Heart left ventricle (tissue), 16 donors: ENCODE measurements around the gene TIMM9. TPM values are rescaled to one million over a fixed set of nuclear protein-coding genes. Genes with fewer than 3 reads are reported as not detected.

ENCODE experiments used
- ATAC-seq, 4 donors: fragments of 200-7000 bp; cut with Tn5 transposase; one replicate each; pipeline ENCODE4 v1.9.1; 2020 to 2022; ENCODE audit warnings: moderate library complexity in 4 of 4, mild to moderate bottlenecking in 3 of 4, moderate number of reproducible peaks in 1 of 4
- DNase-seq, 5 donors: peaks; one replicate each; pipeline ENCODE4 v3.0.0-alpha.2; 2020
- H3K27ac ChIP-seq, 12 donors: fragments of 200-600 bp; sonication (generic) in 4 of 12; one replicate each; pipeline versions ENCODE4 v1.5.0 to v1.8.0; 2016 to 2022; ENCODE audit warnings: mild to moderate bottlenecking in 2 of 12
- H3K27me3 ChIP-seq, 9 donors: fragments of 200-600 bp; sonication (generic) in 2 of 9; one replicate each; pipeline versions ENCODE4 v1.5.1 to v1.8.0; 2016 to 2022; ENCODE audit warnings: mild to moderate bottlenecking in 3 of 9
- H3K36me3 ChIP-seq, 9 donors: fragments of 200-600 bp; sonication (generic) in 2 of 9; one replicate each; pipeline versions ENCODE4 v1.5.0 to v1.8.0; 2018 to 2022; ENCODE audit warnings: mild to moderate bottlenecking in 2 of 9
- H3K4me1 ChIP-seq, 12 donors: fragments of 200-600 bp; sonication (generic) in 4 of 12; one replicate each; pipeline versions ENCODE4 v1.5.0 to v1.8.0; 2016 to 2022; ENCODE audit warnings: mild to moderate bottlenecking in 3 of 12
- H3K4me3 ChIP-seq, 12 donors: fragments of 200-600 bp; sonication (generic) in 4 of 12; one replicate each; pipeline versions ENCODE4 v1.5.0 to v1.8.0; 2017 to 2022; ENCODE audit warnings: mild to moderate bottlenecking in 9 of 12, moderate library complexity in 4 of 12
- H3K9me3 ChIP-seq, 12 donors: fragments of 200-600 bp; sonication (generic) in 4 of 12; one replicate each; pipeline versions ENCODE4 v1.5.0 to v1.8.0; 2016 to 2022; ENCODE audit warnings: mild to moderate bottlenecking in 1 of 12
- CTCF ChIP-seq, 12 donors: fragments of 200-600 bp; sonication (generic) in 4 of 12; IDR thresholded peaks; one replicate each; pipeline versions ENCODE4 v1.5.0 to v1.8.0; 2018 to 2022; ENCODE audit warnings: antibody characterized with exemption in 12 of 12, mild to moderate bottlenecking in 5 of 12
- POLR2A ChIP-seq, 2 donors: fragments of 450-650 bp; IDR thresholded peaks; one replicate each; pipeline ENCODE4 v1.6.1; 2017; ENCODE audit warnings: antibody characterized with exemption in 2 of 2, mild to moderate bottlenecking in 2 of 2, moderate library complexity in 2 of 2
- WGBS, 4 donors: extraction: QIAGEN DNeasy Blood & Tissue Kit in 2 of 4; methylation state at CpG; one replicate each; pipeline versions ENCODE4 v1.1.5 to v1.1.7; 2013 to 2018; 5-methylcytosine and 5-hydroxymethylcytosine counted together
- intact Hi-C, 10 donors: fragments of 100-400 bp; cut with DNase I; formaldehyde crosslinking; loops; one replicate each; pipeline versions ENCODE4 v1.11.1 to v1.14.2; 2022
- polyA plus RNA-seq, 2 donors: library from polyadenylated mRNA; stranded (reverse); fragments of 200-250 nt; gene quantifications; one replicate each; pipeline ENCODE4 v1.2.3, GENCODE V29; 2013
- total RNA-seq, 9 donors: library from RNA; depleted of rRNA in 2 of 9; stranded (reverse); fragments of >200 nt in 2 of 9; fragmentation: NEBNext Ultra II Directional in 3 of 9; extraction: Animal tissue kit (Norgen Biotek cat#: 25700) in 3 of 9; gene quantifications; one replicate each; pipeline versions ENCODE4 v1.1.0 to v1.2.4, GENCODE V29; 2016 to 2023
- donor health status: ischemic (EF 13 %, LVEDD 7.1; RV severe dilation, severe dysfunction).
- donor health status: healthy with polysubstance abuse.
- donor health status: DM: no; HTN: yes; CAD: no.
- donor health status: DM: no; HTN: no; CAD: no.
- donor health status: ischemic (EF 25% LVEDD 6.9; RV normal size, moderate dysfunction).
- donor health status: ischemic (EF 25% LVEDD 5.7; RV mildly dilated, moderate dysfunction).
- donor health status: healthy.
- donor health status: DM: yes; HTN: yes; CAD: no.
- donor health status: ischemic (EF 35%, LVEDD 5.7; RV mildly dilated, moderate dysfunction).
- donor health status: nonischemic (EF 11% LVEDD 7.7; RV severe dilation, severe dysfunction).
- donor health status: DM: yes; HTN: yes; CAD: no.
- donor health status: PGD.
- donor health status: ischemic (EF 29% LVEDD 5.4; RV normal size, mild dysfunction).
- donor health status: nonischemic (EF 23%, LVEDD 6.1; RV moderate dilation, normal function).

The TIMM9 gene
- total and polyA plus RNA-seq, 11 donors, result 24.7 to 75.5 (median 30.3) TPM

GRCh38 chr14:58415636-58416547 lies 11.4 kb downstream of the TIMM9 start:
- DNase-seq (no peak), ATAC-seq (no peak)
- no peak for TF ChIP-seq CTCF (IDR thresholded peaks at IDR 0.05)
- no peak for TF ChIP-seq POLR2A (IDR thresholded peaks at IDR 0.05)
- H3K4me3 ChIP-seq, result no peak overlapping the region
- intact Hi-C loops, result no loop called here
- H3K36me3 ChIP-seq, result peaks cover 0 to 84% (median 60%) of the 10 kb centered on the region in 9 donors
- no peaks in the 10 kb centered on the region for H3K27me3 ChIP-seq
- H3K27ac ChIP-seq, result no peak overlapping the region
- 94 to 98% (median 97%) methylated on average over 10 of the region's 10 CpGs for WGBS, 4 donors
- peaks cover 0 to 12% (median 0%) of the 10 kb centered on the region in 12 donors for H3K4me1 ChIP-seq
- no peaks in the 10 kb centered on the region for H3K9me3 ChIP-seq

GRCh38 chr14:58414845-58415244 lies 12.5 kb downstream of the TIMM9 start:
- Histone ChIP-seq H3K4me1 (peaks cover 0 to 12% (median 0%) of the 10 kb centered on the region in 12 donors), H3K36me3 (peaks cover 0 to 84% (median 62%) of the 10 kb centered on the region in 9 donors), H3K27me3 (no peaks in the 10 kb centered on the region), H3K4me3 (no peak overlapping the region), H3K27ac (no peak overlapping the region), H3K9me3 (no peaks in the 10 kb centered on the region)
- TF ChIP-seq POLR2A (IDR thresholded peaks at IDR 0.05) (no peak), CTCF (IDR thresholded peaks at IDR 0.05) (peak in 1 of 12 donors; percentile 17)
- DNase-seq (peak in 3 of 5 donors; percentile 17 to 34 (median 34)), ATAC-seq (peak; percentile 76 to 93 (median 84))
- intact Hi-C loops, result no loop called here
- 95 to 100% (median 97%) methylated on average over 1 of the region's 1 CpG for WGBS, 4 donors

- intact Hi-C loops, result no loop called here
- Histone ChIP-seq H3K27me3 (no peaks in the 10 kb centered on the region), H3K4me3 (no peak overlapping the region), H3K27ac (no peak overlapping the region), H3K4me1 (no peaks in the 10 kb centered on the region), H3K9me3 (no peaks in the 10 kb centered on the region), H3K36me3 (peaks cover 0 to 68% (median 55%) of the 10 kb centered on the region in 9 donors)
- ATAC-seq (no peak), DNase-seq (no peak)
- no peak for TF ChIP-seq POLR2A (IDR thresholded peaks at IDR 0.05)
- no peak for TF ChIP-seq CTCF (IDR thresholded peaks at IDR 0.05)
- WGBS, 4 donors, result 88 to 93% (median 89%) methylated on average over 3 of the region's 3 CpGs
Measured at GRCh38 chr14:58408681-58409215, 18.6 kb downstream of the TIMM9 start.

GRCh38 chr14:58401587-58401986 lies 25.7 kb downstream of the TIMM9 start:
- no peak overlapping the region for H3K4me3 ChIP-seq
- ATAC-seq (no peak), DNase-seq (no peak)
- 83 to 94% (median 90%) methylated on average over 3 of the region's 3 CpGs for WGBS, 4 donors
- intact Hi-C loops, result no loop called here
- TF ChIP-seq CTCF (IDR thresholded peaks at IDR 0.05), result no peak
- no peak for TF ChIP-seq POLR2A (IDR thresholded peaks at IDR 0.05)
- peaks cover 0 to 3% (median 0%) of the 10 kb centered on the region in 12 donors for H3K4me1 ChIP-seq
- H3K36me3 ChIP-seq, result peaks cover 0 to 6% (median 0%) of the 10 kb centered on the region in 9 donors
- no peak overlapping the region for H3K27ac ChIP-seq
- no peaks in the 10 kb centered on the region for H3K9me3 ChIP-seq
- no peaks in the 10 kb centered on the region for H3K27me3 ChIP-seq
